ENCODE results near the gene AFP. TPM values are rescaled to one million over a fixed set of nuclear protein-coding genes. Genes with fewer than 3 reads are reported as not detected.

Gene AFP
- total RNA-seq, 1 experiment from 2014 or later, result not detected

- CTCF ChIA-PET, result no interaction called here
These were observed 31.6 kb upstream of the AFP start for GRCh38 chr4:73404457-73404856.

GRCh38 chr4:73405138-73405537 is 30.9 kb upstream of the AFP start:
- no peak for DNase-seq (ENCODE audit: low spot score)
- ChIA-PET CTCF (no interaction called here), POLR2A (ENCODE audit: low non-redundant PET) (no interaction called here)
- no TSS peak for BruUV-seq (replicated peaks)
- Histone ChIP-seq H3K27ac (ENCODE audit: low read depth, low read length, poor library complexity, severe bottlenecking) (no peak overlapping the region), H3K9me3 (ENCODE audit: low read depth, low read length, poor library complexity, severe bottlenecking) (no peaks in the 10 kb centered on the region), H3K4me1 (ENCODE audit: insufficient read depth, low read length, poor library complexity, severe bottlenecking) (no peaks in the 10 kb centered on the region), H3K27me3 (replicated peaks; ENCODE audit: insufficient read depth, low read depth, low read length, poor library complexity) (no peaks in the 10 kb centered on the region), H3K36me3 (ENCODE audit: insufficient read depth, low read length, poor library complexity, severe bottlenecking) (no peaks in the 10 kb centered on the region), H3K4me3 (ENCODE audit: low read depth, low read length, poor library complexity, severe bottlenecking) (no peak overlapping the region)
- TF ChIP-seq EZH2 (IDR thresholded peaks at IDR 0.05; ENCODE audit: borderline replicate concordance, low read depth, low read length, poor library complexity, severe bottlenecking) (no peak), CTCF (conservative IDR thresholded peaks at IDR 0.05; ENCODE audit: low read depth, low read length) (no peak)
- intact Hi-C loops (cut with micrococcal nuclease; ENCODE audit: unreplicated experiment), result no loop called here

More at GRCh38 chr4:73404457-73404856, 31.6 kb upstream of the AFP start:
- H3K27me3 ChIP-seq (replicated peaks; ENCODE audit: insufficient read depth, low read depth, low read length, poor library complexity), result no peaks in the 10 kb centered on the region
- no peaks in the 10 kb centered on the region for H3K9me3 ChIP-seq (ENCODE audit: low read depth, low read length, poor library complexity, severe bottlenecking)
- H3K27ac ChIP-seq (ENCODE audit: low read depth, low read length, poor library complexity, severe bottlenecking), result no peak overlapping the region
- no TSS peak for BruUV-seq (replicated peaks)
- H3K36me3 ChIP-seq (ENCODE audit: insufficient read depth, low read length, poor library complexity, severe bottlenecking), result no peaks in the 10 kb centered on the region
- DNase-seq (ENCODE audit: low spot score), result no peak
- no peak for TF ChIP-seq EZH2 (IDR thresholded peaks at IDR 0.05; ENCODE audit: borderline replicate concordance, low read depth, low read length, poor library complexity, severe bottlenecking)
- no peak for TF ChIP-seq CTCF (conservative IDR thresholded peaks at IDR 0.05; ENCODE audit: low read depth, low read length)
- no peak overlapping the region for H3K4me3 ChIP-seq (ENCODE audit: low read depth, low read length, poor library complexity, severe bottlenecking)
- H3K4me1 ChIP-seq (ENCODE audit: insufficient read depth, low read length, poor library complexity, severe bottlenecking), result no peaks in the 10 kb centered on the region
- intact Hi-C loops (cut with micrococcal nuclease; ENCODE audit: unreplicated experiment), result no loop called here
- POLR2A ChIA-PET (ENCODE audit: low non-redundant PET), result no interaction called here

GRCh38 chr4:73406548-73406875 is 29.5 kb upstream of the AFP start:
- Histone ChIP-seq H3K4me3 (ENCODE audit: low read depth, low read length, poor library complexity, severe bottlenecking) (no peak overlapping the region), H3K9me3 (ENCODE audit: low read depth, low read length, poor library complexity, severe bottlenecking) (no peaks in the 10 kb centered on the region), H3K27me3 (replicated peaks; ENCODE audit: insufficient read depth, low read depth, low read length, poor library complexity) (no peaks in the 10 kb centered on the region), H3K4me1 (ENCODE audit: insufficient read depth, low read length, poor library complexity, severe bottlenecking) (no peaks in the 10 kb centered on the region), H3K27ac (ENCODE audit: low read depth, low read length, poor library complexity, severe bottlenecking) (no peak overlapping the region), H3K36me3 (ENCODE audit: insufficient read depth, low read length, poor library complexity, severe bottlenecking) (no peaks in the 10 kb centered on the region)
- ChIA-PET CTCF (no interaction called here), POLR2A (ENCODE audit: low non-redundant PET) (no interaction called here)
- BruUV-seq (replicated peaks), result no TSS peak
- no peak for TF ChIP-seq CTCF (conservative IDR thresholded peaks at IDR 0.05; ENCODE audit: low read depth, low read length)
- no peak for TF ChIP-seq EZH2 (IDR thresholded peaks at IDR 0.05; ENCODE audit: borderline replicate concordance, low read depth, low read length, poor library complexity, severe bottlenecking)
- DNase-seq (ENCODE audit: low spot score), result no peak
- intact Hi-C loops (cut with micrococcal nuclease; ENCODE audit: unreplicated experiment), result no loop called here

All from A673 (cell line).